Neural cell (in vitro differentiated cells): ENCODE data around the gene AGTR1.

Source experiments
- EP300 ChIP-seq: fragments of 450-650 bp; conservative IDR thresholded peaks from 2 replicates; pipeline ENCODE4 v1.6.1; 2014; ENCODE audit warnings: antibody characterized with exemption, mild to moderate bottlenecking, moderate library complexity; ENCODE audit not compliant: poor library complexity, severe bottlenecking
- EZH2 ChIP-seq: fragments of 200-600, 300-800 bp; shearing (Covaris generic), sonication (generic); IDR thresholded peaks from 2 replicates; pipeline ENCODE4 v1.6.1; 2014; ENCODE audit warnings: antibody characterized with exemption, low read length, borderline replicate concordance, mild to moderate bottlenecking; ENCODE audit not compliant: insufficient read depth, poor library complexity, severe bottlenecking
- MXI1 ChIP-seq: fragments of 450-650 bp; conservative IDR thresholded peaks from 2 replicates; pipeline ENCODE4 v1.6.1; 2014; ENCODE audit warnings: antibody characterized with exemption, mild to moderate bottlenecking; ENCODE audit not compliant: poor library complexity, severe bottlenecking
- POLR2AphosphoS5 ChIP-seq: IDR thresholded peaks from 2 replicates; pipeline ENCODE4 v1.6.1; 2012
- SMC3 ChIP-seq: fragments of 450-650 bp; conservative IDR thresholded peaks from 2 replicates; pipeline ENCODE4 v1.6.1; 2014; ENCODE audit warnings: antibody characterized with exemption, mild to moderate bottlenecking, moderate library complexity; ENCODE audit not compliant: poor library complexity
- TAF1 ChIP-seq: IDR thresholded peaks from 2 replicates; pipeline ENCODE4 v1.6.1; 2012; ENCODE audit warnings: low read depth
- TF ChIP-seq, protein P1 (sequence below): fragments of 450-650 bp; IDR thresholded peaks from 2 replicates; pipeline ENCODE4 v1.5.1; 2014; ENCODE audit warnings: antibody characterized with exemption, mild to moderate bottlenecking, moderate library complexity; ENCODE audit not compliant: poor library complexity, severe bottlenecking
- TF ChIP-seq, protein P2 (sequence below): IDR thresholded peaks from 2 replicates; pipeline ENCODE4 v1.6.1; 2012; ENCODE audit warnings: borderline replicate concordance

DNA sequence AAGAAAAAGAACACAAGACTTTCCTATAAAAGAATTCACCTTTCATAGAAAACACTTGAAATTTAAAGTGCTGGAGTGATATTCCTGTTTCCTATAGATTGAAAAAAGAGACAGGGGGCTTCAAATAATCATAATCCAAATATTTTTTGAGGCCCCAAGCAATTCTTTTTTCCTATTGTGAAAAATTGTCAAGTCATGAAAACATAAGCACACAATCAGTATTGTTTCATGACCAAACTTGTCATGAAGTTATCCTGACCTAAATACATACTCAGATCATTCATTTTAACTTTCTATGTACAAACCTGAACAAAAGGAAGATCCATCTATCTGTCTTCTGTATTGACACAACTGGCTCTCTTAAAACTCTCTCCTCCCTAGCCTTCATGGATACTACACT lies 57.9 kb downstream of the AGTR1 start:
- TF ChIP-seq, protein P1, sequence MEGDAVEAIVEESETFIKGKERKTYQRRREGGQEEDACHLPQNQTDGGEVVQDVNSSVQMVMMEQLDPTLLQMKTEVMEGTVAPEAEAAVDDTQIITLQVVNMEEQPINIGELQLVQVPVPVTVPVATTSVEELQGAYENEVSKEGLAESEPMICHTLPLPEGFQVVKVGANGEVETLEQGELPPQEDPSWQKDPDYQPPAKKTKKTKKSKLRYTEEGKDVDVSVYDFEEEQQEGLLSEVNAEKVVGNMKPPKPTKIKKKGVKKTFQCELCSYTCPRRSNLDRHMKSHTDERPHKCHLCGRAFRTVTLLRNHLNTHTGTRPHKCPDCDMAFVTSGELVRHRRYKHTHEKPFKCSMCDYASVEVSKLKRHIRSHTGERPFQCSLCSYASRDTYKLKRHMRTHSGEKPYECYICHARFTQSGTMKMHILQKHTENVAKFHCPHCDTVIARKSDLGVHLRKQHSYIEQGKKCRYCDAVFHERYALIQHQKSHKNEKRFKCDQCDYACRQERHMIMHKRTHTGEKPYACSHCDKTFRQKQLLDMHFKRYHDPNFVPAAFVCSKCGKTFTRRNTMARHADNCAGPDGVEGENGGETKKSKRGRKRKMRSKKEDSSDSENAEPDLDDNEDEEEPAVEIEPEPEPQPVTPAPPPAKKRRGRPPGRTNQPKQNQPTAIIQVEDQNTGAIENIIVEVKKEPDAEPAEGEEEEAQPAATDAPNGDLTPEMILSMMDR: no peak
- TF ChIP-seq EZH2 (no peak), POLR2AphosphoS5 (no peak), TAF1 (no peak), SMC3 (no peak), EP300 (no peak), MXI1 (no peak)
- TF ChIP-seq, protein P2, sequence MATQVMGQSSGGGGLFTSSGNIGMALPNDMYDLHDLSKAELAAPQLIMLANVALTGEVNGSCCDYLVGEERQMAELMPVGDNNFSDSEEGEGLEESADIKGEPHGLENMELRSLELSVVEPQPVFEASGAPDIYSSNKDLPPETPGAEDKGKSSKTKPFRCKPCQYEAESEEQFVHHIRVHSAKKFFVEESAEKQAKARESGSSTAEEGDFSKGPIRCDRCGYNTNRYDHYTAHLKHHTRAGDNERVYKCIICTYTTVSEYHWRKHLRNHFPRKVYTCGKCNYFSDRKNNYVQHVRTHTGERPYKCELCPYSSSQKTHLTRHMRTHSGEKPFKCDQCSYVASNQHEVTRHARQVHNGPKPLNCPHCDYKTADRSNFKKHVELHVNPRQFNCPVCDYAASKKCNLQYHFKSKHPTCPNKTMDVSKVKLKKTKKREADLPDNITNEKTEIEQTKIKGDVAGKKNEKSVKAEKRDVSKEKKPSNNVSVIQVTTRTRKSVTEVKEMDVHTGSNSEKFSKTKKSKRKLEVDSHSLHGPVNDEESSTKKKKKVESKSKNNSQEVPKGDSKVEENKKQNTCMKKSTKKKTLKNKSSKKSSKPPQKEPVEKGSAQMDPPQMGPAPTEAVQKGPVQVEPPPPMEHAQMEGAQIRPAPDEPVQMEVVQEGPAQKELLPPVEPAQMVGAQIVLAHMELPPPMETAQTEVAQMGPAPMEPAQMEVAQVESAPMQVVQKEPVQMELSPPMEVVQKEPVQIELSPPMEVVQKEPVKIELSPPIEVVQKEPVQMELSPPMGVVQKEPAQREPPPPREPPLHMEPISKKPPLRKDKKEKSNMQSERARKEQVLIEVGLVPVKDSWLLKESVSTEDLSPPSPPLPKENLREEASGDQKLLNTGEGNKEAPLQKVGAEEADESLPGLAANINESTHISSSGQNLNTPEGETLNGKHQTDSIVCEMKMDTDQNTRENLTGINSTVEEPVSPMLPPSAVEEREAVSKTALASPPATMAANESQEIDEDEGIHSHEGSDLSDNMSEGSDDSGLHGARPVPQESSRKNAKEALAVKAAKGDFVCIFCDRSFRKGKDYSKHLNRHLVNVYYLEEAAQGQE: no peak
